Cardiac fibroblast (primary cell): ENCODE results near the gene IL1RAPL2.
"Not testable (repeated sequence)": the region's sequence is repeated elsewhere in the genome, so short reads cannot be mapped to it uniquely, and the experiment has no call there.

Experiments
- DNase-seq, 2 donors: peaks; one replicate each; pipeline versions ENCODE4 v3.0.0 to v3.0.0-alpha.2; 2010; ENCODE audit warnings: low read depth in 2 of 2
- H3K4me3 ChIP-seq, 2 donors: replicated peaks in 1 of 2; 1 replicate in 1 of 2; 2 replicates in 1 of 2; pipeline ENCODE4 v1.5.1; 2011; ENCODE audit warnings: low read depth in 2 of 2, low read length in 2 of 2, mild to moderate bottlenecking in 2 of 2, moderate library complexity in 1 of 2
- CTCF ChIP-seq: IDR thresholded peaks from one replicate; pipeline ENCODE4 v1.5.1; 2011; ENCODE audit warnings: low read depth, mild to moderate bottlenecking, low read length, inconsistent platforms

The IL1RAPL2 gene

GRCh38 chrX:104877504-104877903 lies 311.5 kb downstream of the IL1RAPL2 start:
- H3K4me3 ChIP-seq, result no peak overlapping the region
- no peak for DNase-seq
- TF ChIP-seq CTCF, result no peak

GRCh38 chrX:104902070-104902469 lies 336.1 kb downstream of the IL1RAPL2 start:
- no peak overlapping the region for H3K4me3 ChIP-seq
- no peak for DNase-seq
- no peak for TF ChIP-seq CTCF

- not testable (repeated sequence) for H3K4me3 ChIP-seq, DNase-seq
Measured at GRCh38 chrX:104909694-104910093, 343.7 kb downstream of the IL1RAPL2 start.

GRCh38 chrX:104913348-104913747 lies 347.3 kb downstream of the IL1RAPL2 start:
- peak; percentile 9 to 10 for DNase-seq
- H3K4me3 ChIP-seq, result no peak overlapping the region
- TF ChIP-seq CTCF, result peak; percentile 29

GRCh38 chrX:104914686-104915085 lies 348.7 kb downstream of the IL1RAPL2 start:
- H3K4me3 ChIP-seq, DNase-seq: not testable (repeated sequence)

GRCh38 chrX:104918122-104918521 lies 352.1 kb downstream of the IL1RAPL2 start:
- no peak for TF ChIP-seq CTCF
- no peak overlapping the region for H3K4me3 ChIP-seq
- DNase-seq, result no peak

- no peak for TF ChIP-seq CTCF
- H3K4me3 ChIP-seq, result no peak overlapping the region
- no peak for DNase-seq
Measured at GRCh38 chrX:104921584-104922205, 355.7 kb downstream of the IL1RAPL2 start.

- TF ChIP-seq CTCF, result peak; percentile 87
- peak; percentile 68 to 69 for DNase-seq
- no peak overlapping the region for H3K4me3 ChIP-seq
Measured at GRCh38 chrX:104922206-104922621, 356.2 kb downstream of the IL1RAPL2 start.
